Measurements from ENCODE around the gene DUSP28.
A peak's percentile ranks its signal among the peaks of the same experiment; 100 is the strongest.

Gene DUSP28

DNA sequence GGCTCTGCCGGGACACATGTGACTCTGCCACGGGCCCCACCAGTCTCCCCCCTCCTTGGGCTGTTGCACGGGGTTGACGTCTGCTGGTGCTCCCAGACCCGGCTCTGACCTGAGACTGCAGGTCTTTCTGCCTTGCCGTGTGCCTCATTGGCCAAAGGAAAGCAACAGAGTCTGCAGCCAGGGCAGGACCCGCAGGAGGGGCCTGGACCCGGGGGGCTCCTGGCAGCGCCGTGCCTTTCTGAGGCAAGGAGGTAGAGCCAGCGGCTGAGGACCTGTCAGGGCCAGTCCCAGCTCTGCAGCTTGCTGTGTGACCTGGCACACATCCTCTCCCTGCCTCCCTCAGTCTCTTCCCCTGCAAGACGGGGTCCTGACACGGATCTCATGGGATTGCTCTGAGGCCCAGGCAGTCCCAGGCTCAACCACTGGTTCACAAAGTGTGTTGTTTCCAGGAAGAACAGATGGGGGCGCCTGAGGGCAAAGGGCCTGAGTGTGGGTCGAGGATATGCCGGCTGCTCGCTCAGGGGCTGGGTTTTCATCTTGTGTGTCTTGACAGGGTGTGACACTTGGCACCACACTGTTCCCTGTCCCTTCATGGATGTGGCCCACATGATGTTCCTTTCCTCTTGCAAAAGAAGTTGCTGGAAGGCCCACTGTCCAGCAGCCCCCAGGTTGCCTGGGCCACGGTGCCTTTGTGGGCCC, 35.4 kb downstream of the DUSP28 start:
- no peaks in the 10 kb centered on the region for H3K27me3 ChIP-seq (ENCODE audit: low read depth, low read length)
- no peak overlapping the region for H3K4me2 ChIP-seq (ENCODE audit: low read length)
- H3K79me2 ChIP-seq (ENCODE audit: low read length) = peaks cover 18% of the 10 kb centered on the region
- H3K27ac ChIP-seq (ENCODE audit: low read length) = no peak overlapping the region
- H3K36me3 ChIP-seq (replicated peaks; ENCODE audit: low read depth, low read length) = no peaks in the 10 kb centered on the region
- H2AFZ ChIP-seq (ENCODE audit: low read depth, low read length) = no peak overlapping the region
- no peaks in the 10 kb centered on the region for H3K9me3 ChIP-seq (ENCODE audit: insufficient read depth, low read length)
- no peaks in the 10 kb centered on the region for H3K4me1 ChIP-seq (ENCODE audit: low read length)
- no peak for TF ChIP-seq EZH2phosphoT487 (IDR thresholded peaks at IDR 0.05; ENCODE audit: low read depth)
- TF ChIP-seq, protein P1, sequence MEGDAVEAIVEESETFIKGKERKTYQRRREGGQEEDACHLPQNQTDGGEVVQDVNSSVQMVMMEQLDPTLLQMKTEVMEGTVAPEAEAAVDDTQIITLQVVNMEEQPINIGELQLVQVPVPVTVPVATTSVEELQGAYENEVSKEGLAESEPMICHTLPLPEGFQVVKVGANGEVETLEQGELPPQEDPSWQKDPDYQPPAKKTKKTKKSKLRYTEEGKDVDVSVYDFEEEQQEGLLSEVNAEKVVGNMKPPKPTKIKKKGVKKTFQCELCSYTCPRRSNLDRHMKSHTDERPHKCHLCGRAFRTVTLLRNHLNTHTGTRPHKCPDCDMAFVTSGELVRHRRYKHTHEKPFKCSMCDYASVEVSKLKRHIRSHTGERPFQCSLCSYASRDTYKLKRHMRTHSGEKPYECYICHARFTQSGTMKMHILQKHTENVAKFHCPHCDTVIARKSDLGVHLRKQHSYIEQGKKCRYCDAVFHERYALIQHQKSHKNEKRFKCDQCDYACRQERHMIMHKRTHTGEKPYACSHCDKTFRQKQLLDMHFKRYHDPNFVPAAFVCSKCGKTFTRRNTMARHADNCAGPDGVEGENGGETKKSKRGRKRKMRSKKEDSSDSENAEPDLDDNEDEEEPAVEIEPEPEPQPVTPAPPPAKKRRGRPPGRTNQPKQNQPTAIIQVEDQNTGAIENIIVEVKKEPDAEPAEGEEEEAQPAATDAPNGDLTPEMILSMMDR (IDR thresholded peaks at IDR 0.05; ENCODE audit: low read depth, low read length) = peak; percentile 38
- no peak overlapping the region for H3K9ac ChIP-seq (ENCODE audit: low read length)
- H4K20me1 ChIP-seq (ENCODE audit: insufficient read depth, low read length) = no peaks in the 10 kb centered on the region
- no peak overlapping the region for H3K4me3 ChIP-seq (ENCODE audit: low read length)

DNA sequence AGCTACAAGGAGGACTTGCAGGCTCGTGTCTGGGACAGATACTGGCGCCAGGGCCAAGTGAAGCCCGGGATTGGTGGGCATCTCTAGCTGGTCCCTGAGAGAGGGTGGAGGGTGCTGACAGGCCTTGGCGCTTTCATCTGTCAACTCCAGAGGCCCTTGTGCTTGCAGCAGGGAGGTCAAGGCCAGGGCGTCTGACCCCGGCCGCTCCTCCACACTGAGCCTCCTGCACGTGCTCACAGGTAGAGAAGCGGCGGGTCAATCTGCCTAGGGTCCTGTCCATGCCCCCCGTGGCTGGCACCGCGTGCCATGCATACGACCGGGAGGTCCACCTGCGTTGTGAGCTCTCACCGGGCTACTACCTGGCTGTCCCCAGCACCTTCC, 35.9 kb downstream of the DUSP28 start:
- Histone ChIP-seq H3K27ac (ENCODE audit: low read length) (no peak overlapping the region), H3K27me3 (ENCODE audit: low read depth, low read length) (no peaks in the 10 kb centered on the region), H3K79me2 (ENCODE audit: low read length) (peaks cover 12% of the 10 kb centered on the region), H3K9me3 (ENCODE audit: insufficient read depth, low read length) (no peaks in the 10 kb centered on the region), H3K4me1 (ENCODE audit: low read length) (no peaks in the 10 kb centered on the region), H3K4me2 (ENCODE audit: low read length) (no peak overlapping the region), H3K36me3 (replicated peaks; ENCODE audit: low read depth, low read length) (no peaks in the 10 kb centered on the region), H3K4me3 (ENCODE audit: low read length) (no peak overlapping the region), H3K9ac (ENCODE audit: low read length) (no peak overlapping the region), H4K20me1 (ENCODE audit: insufficient read depth, low read length) (no peaks in the 10 kb centered on the region), H2AFZ (ENCODE audit: low read depth, low read length) (no peak overlapping the region)
- TF ChIP-seq, protein P1 (IDR thresholded peaks at IDR 0.05; ENCODE audit: low read depth, low read length) = no peak
- no peak for TF ChIP-seq EZH2phosphoT487 (IDR thresholded peaks at IDR 0.05; ENCODE audit: low read depth)

DNA sequence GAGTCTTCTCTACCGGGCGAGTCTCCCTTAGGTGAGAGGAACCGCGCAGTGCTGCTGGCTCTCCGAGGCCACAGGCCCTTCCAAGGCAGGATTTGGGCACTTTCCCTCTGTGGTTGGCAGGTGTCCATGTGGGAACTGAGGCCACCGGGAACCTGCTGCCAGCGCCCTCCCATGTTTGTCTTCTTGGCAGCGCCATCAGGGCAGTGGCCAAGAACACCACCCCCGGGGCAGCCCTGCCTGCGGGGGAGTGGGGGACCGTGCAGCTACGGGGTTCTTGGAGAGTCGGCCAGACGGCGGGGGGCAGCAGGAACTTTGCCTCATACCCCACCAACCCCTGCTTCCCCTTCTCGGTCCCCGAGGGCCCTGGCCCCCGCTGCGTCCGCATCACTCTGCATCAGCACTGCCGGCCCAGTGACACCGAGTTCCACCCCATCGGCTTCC, 36.4 kb downstream of the DUSP28 start:
- Histone ChIP-seq H3K79me2 (ENCODE audit: low read length) (peaks cover 9% of the 10 kb centered on the region), H2AFZ (ENCODE audit: low read depth, low read length) (no peak overlapping the region), H3K36me3 (replicated peaks; ENCODE audit: low read depth, low read length) (no peaks in the 10 kb centered on the region), H3K27ac (ENCODE audit: low read length) (no peak overlapping the region), H3K9me3 (ENCODE audit: insufficient read depth, low read length) (no peaks in the 10 kb centered on the region), H3K4me1 (ENCODE audit: low read length) (no peaks in the 10 kb centered on the region), H3K4me2 (ENCODE audit: low read length) (no peak overlapping the region), H3K27me3 (ENCODE audit: low read depth, low read length) (no peaks in the 10 kb centered on the region), H3K4me3 (ENCODE audit: low read length) (no peak overlapping the region), H4K20me1 (ENCODE audit: insufficient read depth, low read length) (no peaks in the 10 kb centered on the region), H3K9ac (ENCODE audit: low read length) (no peak overlapping the region)
- TF ChIP-seq EZH2phosphoT487 (IDR thresholded peaks at IDR 0.05; ENCODE audit: low read depth) = no peak
- TF ChIP-seq, protein P1 (IDR thresholded peaks at IDR 0.05; ENCODE audit: low read depth, low read length) = no peak

DNA sequence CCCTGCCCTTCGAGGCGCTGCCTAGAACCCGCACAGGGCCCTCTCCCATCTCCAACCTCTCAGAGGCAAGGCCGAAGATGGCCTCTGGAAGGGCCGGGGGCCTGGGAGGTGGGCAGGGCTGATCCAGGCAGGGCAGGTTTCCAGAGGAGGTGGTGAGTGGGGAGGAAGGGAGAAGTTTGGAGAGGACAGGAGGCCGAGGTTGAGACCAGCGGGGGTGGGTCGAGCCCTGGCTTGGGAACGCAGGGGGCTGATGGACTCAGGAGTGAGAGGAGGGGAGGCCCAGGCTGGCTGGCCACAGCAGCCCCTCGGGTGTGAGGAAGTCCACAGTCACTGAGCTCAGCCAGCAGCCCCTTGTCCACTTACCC, 36.9 kb downstream of the DUSP28 start:
- H3K27me3 ChIP-seq (ENCODE audit: low read depth, low read length) = no peaks in the 10 kb centered on the region
- H3K36me3 ChIP-seq (replicated peaks; ENCODE audit: low read depth, low read length) = no peaks in the 10 kb centered on the region
- no peaks in the 10 kb centered on the region for H3K4me1 ChIP-seq (ENCODE audit: low read length)
- no peak overlapping the region for H2AFZ ChIP-seq (ENCODE audit: low read depth, low read length)
- no peaks in the 10 kb centered on the region for H4K20me1 ChIP-seq (ENCODE audit: insufficient read depth, low read length)
- no peaks in the 10 kb centered on the region for H3K9me3 ChIP-seq (ENCODE audit: insufficient read depth, low read length)
- H3K4me3 ChIP-seq (ENCODE audit: low read length) = no peak overlapping the region
- no peak overlapping the region for H3K4me2 ChIP-seq (ENCODE audit: low read length)
- H3K27ac ChIP-seq (ENCODE audit: low read length) = no peak overlapping the region
- peaks cover 4% of the 10 kb centered on the region; the same call in 1 of the 2 replicates for H3K79me2 ChIP-seq (ENCODE audit: low read length)
- no peak overlapping the region for H3K9ac ChIP-seq (ENCODE audit: low read length)
- no peak for TF ChIP-seq EZH2phosphoT487 (IDR thresholded peaks at IDR 0.05; ENCODE audit: low read depth)
- TF ChIP-seq, protein P1 (IDR thresholded peaks at IDR 0.05; ENCODE audit: low read depth, low read length) = no peak

All from OCI-LY3 (cell line).